Forelimb muscle (tissue), 1 donor: ENCODE data around the gene SYNE2. TPM values are rescaled to one million over a fixed set of nuclear protein-coding genes. Genes with fewer than 3 reads are reported as not detected.
A peak's percentile ranks its signal among the peaks of the same experiment; 100 is the strongest.
"Not testable (repeated sequence)": the region's sequence is repeated elsewhere in the genome, so short reads cannot be mapped to it uniquely, and the experiment has no call there.

Source experiments
- DNase-seq: peaks from one replicate; pipeline ENCODE4 v3.0.0-alpha.2; 2013; ENCODE audit warnings: low read depth
- polyA plus RNA-seq: library from polyadenylated mRNA; unstranded; fragments of 120-200 nt; gene quantifications from one replicate; pipeline ENCODE4 v1.2.1, GENCODE V29; 2013; ENCODE audit not compliant: insufficient read length

SYNE2 gene
- polyA plus RNA-seq, 1 donor: 53.5 TPM

DNA sequence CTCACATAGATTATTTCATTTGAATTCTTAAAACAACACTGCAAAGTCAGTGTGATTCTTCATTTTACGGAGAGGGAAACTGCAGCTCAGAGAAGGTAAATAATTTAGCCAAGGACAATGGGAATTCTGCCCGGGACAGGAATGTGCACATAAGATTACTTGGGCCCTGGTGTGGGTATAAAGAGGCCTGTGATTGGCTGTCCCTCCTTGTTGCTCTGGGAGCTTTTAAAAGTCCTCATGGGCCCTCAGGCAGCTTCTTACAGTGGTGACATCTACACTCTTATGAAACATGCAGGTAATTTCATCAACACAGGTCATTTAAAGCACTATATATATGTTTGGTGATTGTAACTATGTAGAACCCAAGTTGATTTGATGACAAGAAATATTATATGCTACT is 341.0 kb downstream of the SYNE2 start:
- DNase-seq: no peak

- DNase-seq: no peak
These were observed 341.6 kb downstream of the SYNE2 start for GRCh38 chr14:64194404-64194803.

DNA sequence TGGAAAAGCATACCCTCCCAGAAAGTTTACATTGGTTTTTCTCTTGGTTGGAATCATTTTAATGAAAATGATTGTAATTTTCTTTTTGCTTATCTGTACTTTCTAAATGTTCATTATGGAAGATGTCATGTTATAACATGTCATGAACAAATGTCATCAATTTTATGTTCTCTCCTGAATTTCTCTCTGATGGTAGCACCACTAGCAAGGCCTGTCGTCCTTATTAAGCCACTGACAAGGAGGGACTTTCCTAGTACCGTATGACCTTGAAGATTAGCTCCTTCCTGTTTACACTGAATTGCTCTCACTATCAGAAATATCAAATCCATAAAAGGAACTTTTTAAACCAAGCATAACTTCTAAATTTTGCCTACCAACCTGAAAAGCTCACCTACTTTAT is 342.4 kb downstream of the SYNE2 start:
- no peak for DNase-seq

DNA sequence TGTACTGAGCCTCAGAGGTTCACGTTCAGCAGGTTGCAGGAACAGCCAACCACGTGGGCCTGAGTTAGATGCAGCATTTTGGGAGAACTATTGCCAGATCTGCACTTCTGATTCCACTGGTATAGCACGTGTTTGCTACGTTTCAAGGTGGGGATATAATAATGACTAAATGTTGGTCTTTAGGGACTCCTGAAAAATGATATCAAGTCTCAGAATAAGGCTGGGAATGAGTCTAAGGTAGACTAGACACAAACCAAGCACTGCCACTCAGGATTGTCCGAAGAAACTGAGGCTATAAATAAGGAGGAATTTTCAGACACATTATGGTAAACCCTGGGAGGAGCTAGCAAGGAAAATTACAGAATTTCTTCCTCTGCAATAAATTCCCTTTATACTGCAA is 343.3 kb downstream of the SYNE2 start:
- no peak for DNase-seq

DNA sequence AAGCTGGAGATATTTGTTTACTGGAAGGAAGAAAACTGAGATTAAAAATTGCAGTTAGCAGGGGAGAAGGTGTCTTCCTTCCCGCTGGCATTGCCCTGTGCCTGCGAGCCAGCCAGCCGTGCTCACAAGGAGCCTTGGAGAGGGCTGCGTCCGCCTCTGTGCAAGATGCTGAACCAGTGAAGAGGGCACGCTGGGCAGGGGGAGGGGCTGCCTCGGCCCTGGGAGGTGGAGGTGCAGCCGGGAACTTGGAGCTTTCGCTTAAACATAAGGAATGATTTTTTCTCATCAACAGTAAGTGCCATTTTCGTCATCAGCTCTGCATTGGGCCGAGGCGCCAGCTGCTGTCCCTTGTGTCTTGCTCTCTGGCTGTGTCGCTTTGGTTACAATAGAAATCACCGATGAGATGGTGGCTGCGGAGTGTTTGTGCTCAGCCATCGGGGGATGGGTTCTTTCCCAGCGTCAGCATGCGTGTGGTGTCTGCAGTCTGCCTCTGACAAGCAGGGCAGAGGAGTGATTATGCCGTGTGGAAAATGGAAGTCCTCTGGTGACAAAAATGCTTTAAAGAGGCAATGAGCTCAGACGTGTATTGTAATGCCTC is 344.1 kb downstream of the SYNE2 start:
- peak; percentile 17 for DNase-seq

DNA sequence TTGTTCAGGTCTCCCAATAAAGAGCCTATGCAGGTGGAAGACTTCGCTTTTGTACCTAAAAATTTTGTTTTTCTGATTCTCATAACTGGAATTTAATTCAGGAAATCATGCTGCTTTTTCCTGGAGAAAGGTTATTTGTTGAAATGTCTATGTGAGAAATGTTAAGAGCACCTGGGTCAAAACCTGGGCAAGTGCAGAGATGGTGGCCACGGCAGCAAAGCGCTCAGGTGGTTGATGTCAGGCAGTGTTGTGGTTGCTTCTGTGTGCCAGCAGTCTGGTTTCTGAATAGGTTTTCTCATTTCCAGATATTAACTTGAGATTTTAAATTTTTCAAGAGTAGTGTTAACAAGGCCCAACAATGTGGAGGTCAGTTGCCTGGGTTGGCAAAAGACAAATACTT is 345.2 kb downstream of the SYNE2 start:
- no peak for DNase-seq

GRCh38 chr14:64198486-64198885 is 345.7 kb downstream of the SYNE2 start:
- DNase-seq: no peak

DNA sequence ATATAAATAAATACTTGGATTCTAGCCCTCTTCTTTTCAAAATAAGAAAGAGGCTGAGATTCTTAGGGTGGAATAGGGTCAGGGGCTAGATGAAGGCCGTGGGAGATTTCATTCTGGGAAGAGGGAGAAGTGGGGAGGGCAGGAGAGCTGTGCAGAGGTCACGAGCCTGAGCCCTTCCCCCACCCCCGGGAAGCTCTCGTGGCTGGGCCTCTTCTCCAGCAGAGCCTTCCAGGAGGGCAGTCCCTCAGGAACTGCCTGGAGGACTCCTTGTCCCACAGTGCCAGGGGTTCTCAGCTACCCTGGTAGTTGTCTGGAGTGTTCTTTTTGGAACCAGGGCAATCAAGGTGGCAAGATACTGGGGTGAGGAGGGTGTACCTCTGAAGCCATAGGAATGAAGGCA is 347.4 kb downstream of the SYNE2 start:
- DNase-seq: no peak

- no peak for DNase-seq
These were observed 348.5 kb downstream of the SYNE2 start for GRCh38 chr14:64201296-64201695.

- no peak for DNase-seq
These were observed 349.2 kb downstream of the SYNE2 start for GRCh38 chr14:64201921-64202545.

GRCh38 chr14:64202716-64203115 is 349.9 kb downstream of the SYNE2 start:
- DNase-seq: no peak

DNA sequence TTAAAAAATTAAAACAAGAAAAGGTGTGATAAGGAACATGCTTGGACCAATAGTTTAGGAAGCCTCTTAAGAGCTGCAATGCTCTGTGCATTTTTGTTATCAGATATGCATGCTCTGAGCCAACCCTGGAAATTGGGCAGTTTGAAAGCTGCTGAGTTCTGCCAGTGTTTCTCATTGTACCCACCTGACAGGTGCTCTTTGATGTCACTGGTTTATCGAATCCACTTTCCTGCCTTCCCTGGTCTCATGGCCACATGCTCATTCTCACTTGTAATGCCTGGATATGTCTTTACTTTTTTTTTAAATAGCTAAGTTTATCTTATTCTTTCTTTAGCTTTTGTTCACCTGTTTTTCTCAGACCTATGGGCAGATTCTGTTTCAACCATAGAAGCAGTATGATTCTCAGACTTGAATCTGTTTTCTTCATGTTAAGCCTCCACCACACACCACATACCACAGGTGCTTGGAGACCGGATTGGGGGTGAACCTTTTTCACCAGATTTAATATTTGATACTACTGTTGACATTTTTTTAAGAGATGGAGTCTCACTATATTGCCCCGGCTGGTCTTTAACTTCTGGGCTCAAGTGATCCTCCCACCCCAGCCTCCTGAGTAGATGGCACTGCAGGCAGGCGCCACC is 350.7 kb downstream of the SYNE2 start:
- DNase-seq: no peak

- DNase-seq: no peak
These were observed 355.5 kb downstream of the SYNE2 start for GRCh38 chr14:64208261-64208660.

DNA sequence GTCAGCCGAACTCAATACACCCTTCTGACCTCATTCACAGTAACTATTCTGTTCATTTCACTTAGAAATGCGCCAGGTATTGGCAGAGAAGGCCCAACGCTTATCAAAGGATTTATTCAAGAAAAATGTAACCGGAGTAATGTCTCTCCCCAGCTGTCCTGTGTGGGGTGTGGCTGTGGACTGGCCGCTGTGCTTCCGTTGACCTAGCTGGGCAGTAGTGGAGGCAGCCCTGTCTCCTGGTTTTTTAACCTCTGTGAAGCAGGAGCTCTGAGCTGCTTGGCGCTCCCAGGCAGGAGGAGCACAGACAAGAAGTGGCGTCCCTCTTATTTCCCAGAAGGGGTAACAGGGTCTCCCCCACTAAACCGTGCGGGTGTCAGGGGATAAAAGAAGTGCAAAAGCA is 356.2 kb downstream of the SYNE2 start:
- no peak for DNase-seq

- no peak for DNase-seq
These were observed 356.8 kb downstream of the SYNE2 start for GRCh38 chr14:64209444-64210131.

DNA sequence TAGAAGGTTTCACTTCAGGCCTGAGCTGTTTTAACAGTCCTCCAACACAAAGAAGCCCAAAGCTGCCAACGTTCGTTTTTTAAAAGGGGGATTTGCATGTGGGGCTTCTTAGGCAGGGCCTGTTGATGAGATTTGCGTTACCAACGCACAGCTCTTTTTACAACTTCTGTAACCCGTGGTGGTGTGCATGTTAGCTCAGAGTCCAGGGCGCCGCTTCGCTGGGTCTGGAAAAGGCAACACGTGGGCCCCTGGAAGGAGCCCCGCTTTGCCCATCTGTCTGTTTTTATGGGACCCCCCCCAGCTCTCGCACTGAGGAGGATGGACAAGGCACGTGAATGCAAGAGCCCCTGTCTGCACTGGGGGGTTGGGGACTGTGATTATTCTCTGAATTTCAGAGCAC is 357.4 kb downstream of the SYNE2 start:
- no peak for DNase-seq

DNA sequence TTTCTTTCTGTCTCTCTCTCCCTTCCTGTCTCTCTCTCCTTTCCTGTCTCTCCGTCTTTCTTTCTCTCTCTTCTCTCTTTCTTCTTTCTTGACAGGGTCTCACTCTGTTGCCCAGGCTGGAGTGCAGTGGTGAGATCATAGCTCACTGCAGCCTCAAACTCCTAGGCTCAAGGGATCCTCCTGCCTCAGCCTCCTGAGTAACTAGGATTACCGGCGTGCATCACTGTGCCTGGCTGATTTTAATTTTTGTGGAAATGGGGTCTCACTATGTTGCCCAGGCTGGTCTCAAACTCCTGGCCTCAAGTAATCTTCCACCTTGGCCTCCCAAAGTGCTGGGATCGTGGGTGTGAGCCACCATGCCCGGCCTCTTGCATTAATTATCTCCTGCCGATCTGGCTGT is 358.1 kb downstream of the SYNE2 start:
- not testable (repeated sequence) for DNase-seq

DNA sequence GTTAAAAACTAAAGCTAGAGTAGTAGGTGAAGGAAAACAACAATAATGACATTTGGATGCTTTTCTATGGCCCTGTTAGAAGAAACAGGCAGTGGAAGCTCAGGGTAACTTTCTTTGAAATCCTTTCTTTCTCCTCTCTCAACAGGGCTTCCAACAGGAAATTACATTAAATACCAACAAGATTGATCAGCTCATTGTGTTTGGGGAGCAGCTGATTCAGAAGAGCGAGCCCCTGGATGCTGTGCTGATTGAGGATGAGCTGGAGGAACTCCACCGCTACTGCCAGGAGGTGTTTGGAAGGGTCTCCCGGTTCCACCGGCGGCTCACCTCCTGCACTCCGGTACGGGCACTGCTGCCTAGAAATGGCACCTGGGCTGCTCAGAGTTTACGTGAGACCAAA is 359.9 kb downstream of the SYNE2 start:
- DNase-seq: no peak

GRCh38 chr14:64213086-64213485 is 360.3 kb downstream of the SYNE2 start:
- DNase-seq: no peak

DNA sequence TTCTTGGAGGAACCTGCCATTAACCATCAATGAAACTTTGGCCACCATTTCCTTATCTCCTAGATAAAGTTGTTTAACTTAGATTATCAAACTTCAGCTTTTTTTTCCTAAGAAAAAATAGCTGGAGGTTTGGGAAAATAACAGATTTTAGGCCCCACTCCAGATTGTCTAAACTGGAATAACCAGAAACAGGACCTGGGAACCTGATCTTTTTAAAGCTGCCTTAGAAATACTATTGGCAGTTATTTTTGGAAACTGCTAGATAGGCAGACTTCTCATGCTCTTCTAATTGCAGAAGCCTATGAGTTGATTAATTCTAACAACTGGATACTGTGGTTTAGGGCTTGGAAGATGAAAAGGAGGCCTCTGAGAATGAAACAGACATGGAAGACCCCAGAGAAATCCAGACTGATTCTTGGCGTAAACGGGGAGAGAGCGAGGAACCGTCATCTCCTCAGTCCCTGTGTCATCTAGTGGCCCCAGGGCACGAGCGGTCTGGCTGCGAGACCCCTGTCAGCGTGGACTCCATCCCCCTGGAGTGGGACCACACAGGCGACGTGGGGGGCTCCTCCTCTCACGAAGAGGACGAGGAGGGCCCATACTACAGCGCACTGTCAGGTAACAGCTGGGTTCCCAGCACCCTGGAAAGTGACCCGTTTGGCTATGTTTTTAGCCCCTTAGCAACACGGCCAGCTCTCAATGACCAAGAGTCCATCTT is 361.2 kb downstream of the SYNE2 start:
- DNase-seq: no peak

GRCh38 chr14:64215274-64215673 is 362.5 kb downstream of the SYNE2 start:
- DNase-seq: no peak

DNA sequence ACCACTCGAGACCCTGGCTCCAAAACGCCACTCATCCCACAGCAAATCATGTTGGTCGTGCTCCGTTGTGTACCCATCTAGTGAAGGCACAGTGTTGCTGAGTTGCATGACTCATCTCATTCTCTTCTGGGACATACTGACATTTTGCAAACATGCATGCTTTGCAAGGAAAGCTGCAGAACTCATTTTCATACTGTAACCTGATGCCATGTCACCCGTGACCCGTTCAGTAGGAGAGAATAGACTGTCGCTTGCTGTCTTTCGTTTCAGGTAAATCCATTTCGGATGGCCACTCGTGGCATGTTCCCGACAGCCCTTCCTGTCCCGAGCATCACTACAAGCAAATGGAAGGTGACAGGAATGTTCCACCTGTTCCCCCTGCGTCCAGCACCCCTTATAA is 363.2 kb downstream of the SYNE2 start:
- DNase-seq: no peak
